WTC11 (cell line): ENCODE results near the gene ALS2. TPM values are rescaled to one million over a fixed set of nuclear protein-coding genes. Genes with fewer than 3 reads are reported as not detected.

Source experiments
- ATAC-seq: fragments of 200-7000 bp; cut with Tn5 transposase; 2 replicates; pipeline ENCODE4 v1.10.0; 2021; ENCODE audit warnings: mild to moderate bottlenecking, moderate library complexity
- Bru-seq: library from RNA; stranded (reverse); fragments of 400-500 nt; gene quantifications from one replicate; lab custom pipeline; 2021; lab: Mats Ljungman, UMichigan
- CTCF ChIA-PET: fragments of 300-600 bp; sonication (Branson Sonifier 250); formaldehyde crosslinking; loops from one replicate; lab custom pipeline; 2021; ENCODE audit warnings: antibody characterized with exemption; lab: Charles Lee
- POLR2A ChIA-PET: fragments of 350-600 bp; sonication (Branson Sonifier 250); formaldehyde crosslinking; loops from one replicate; lab custom pipeline; 2021; ENCODE audit warnings: antibody characterized with exemption; lab: Charles Lee
- DNase-seq: peaks from one replicate; pipeline ENCODE4 v3.0.0; 2021; ENCODE audit warnings: low spot score
- H3K27ac Mint-ChIP-seq: 2 replicates; pipeline ENCODE4 v1.8.0; 2021; ENCODE audit warnings: mixed read lengths
- H3K27me3 Mint-ChIP-seq: 2 replicates; pipeline ENCODE4 v1.8.0; 2021; ENCODE audit warnings: low read depth, mild to moderate bottlenecking, moderate library complexity, mixed read lengths
- H3K36me3 Mint-ChIP-seq: 2 replicates; pipeline ENCODE4 v1.8.0; 2021; ENCODE audit warnings: mixed read lengths
- H3K4me1 Mint-ChIP-seq: 2 replicates; pipeline ENCODE4 v1.8.0; 2022; ENCODE audit warnings: mixed read lengths
- H3K4me3 Mint-ChIP-seq: 2 replicates; pipeline ENCODE4 v1.8.0; 2021; ENCODE audit warnings: mild to moderate bottlenecking, moderate library complexity, mixed read lengths
- H3K9me3 Mint-ChIP-seq: 2 replicates; pipeline ENCODE4 v1.8.0; 2021; ENCODE audit warnings: mixed read lengths
- ATF1 ChIP-seq: sonication (generic); formaldehyde crosslinking; IDR thresholded peaks from 2 replicates; pipeline ENCODE4 v1.8.1; 2023; ENCODE audit warnings: mild to moderate bottlenecking, moderate library complexity, missing genetic modification reagents
- ATF6 ChIP-seq: sonication (generic); formaldehyde crosslinking; IDR thresholded peaks from 2 replicates; pipeline ENCODE4 v1.8.1; 2023; ENCODE audit warnings: mild to moderate bottlenecking, missing genetic modification reagents
- CREM ChIP-seq: sonication (generic); formaldehyde crosslinking; IDR thresholded peaks from 2 replicates; pipeline ENCODE4 v1.8.1; 2022; ENCODE audit warnings: mild to moderate bottlenecking, missing genetic modification reagents, moderate library complexity
- FOXJ3 ChIP-seq: sonication (generic); formaldehyde crosslinking; IDR thresholded peaks from 2 replicates; pipeline ENCODE4 v1.9.0; 2021; ENCODE audit warnings: missing genetic modification reagents, mild to moderate bottlenecking, borderline replicate concordance
- FOXK1 ChIP-seq: sonication (generic); formaldehyde crosslinking; IDR thresholded peaks from 2 replicates; pipeline ENCODE4 v1.8.0; 2022; ENCODE audit warnings: mild to moderate bottlenecking, moderate library complexity, missing genetic modification reagents
- FOXP1 ChIP-seq: sonication (generic); formaldehyde crosslinking; IDR thresholded peaks from 2 replicates; pipeline ENCODE4 v1.8.0; 2022; ENCODE audit warnings: missing genetic modification reagents, mild to moderate bottlenecking, moderate library complexity, borderline replicate concordance
- FOXP4 ChIP-seq: sonication (generic); formaldehyde crosslinking; IDR thresholded peaks from 2 replicates; pipeline ENCODE4 v1.8.0; 2022; ENCODE audit warnings: mild to moderate bottlenecking, missing genetic modification reagents
- IRF1 ChIP-seq: sonication (generic); formaldehyde crosslinking; IDR thresholded peaks from 2 replicates; pipeline ENCODE4 v1.8.0; 2023; ENCODE audit warnings: missing genetic modification reagents
- JAZF1 ChIP-seq: fragments of 250-450 bp; sonication (Bioruptor Pico); IDR thresholded peaks from 2 replicates; pipeline ENCODE4 v1.9.0; 2021; ENCODE audit warnings: moderate library complexity, mild to moderate bottlenecking, inconsistent platforms
- NFE2L1 ChIP-seq: sonication (generic); formaldehyde crosslinking; IDR thresholded peaks from 2 replicates; pipeline ENCODE4 v1.8.1; 2023; ENCODE audit warnings: missing genetic modification reagents
- NR1H2 ChIP-seq: sonication (generic); formaldehyde crosslinking; IDR thresholded peaks from 2 replicates; pipeline ENCODE4 v1.9.0; 2021; ENCODE audit warnings: mild to moderate bottlenecking, moderate library complexity, missing genetic modification reagents
- PRDM15 ChIP-seq: sonication (generic); formaldehyde crosslinking; IDR thresholded peaks from 2 replicates; pipeline ENCODE4 v1.8.0; 2022; ENCODE audit warnings: missing genetic modification reagents
- RELA ChIP-seq: sonication (generic); formaldehyde crosslinking; IDR thresholded peaks from 2 replicates; pipeline ENCODE4 v1.8.1; 2022; ENCODE audit warnings: missing genetic modification reagents, mild to moderate bottlenecking, borderline replicate concordance
- SMAD4 ChIP-seq: sonication (generic); formaldehyde crosslinking; IDR thresholded peaks from 2 replicates; pipeline ENCODE4 v1.8.0; 2022; ENCODE audit warnings: mild to moderate bottlenecking, missing genetic modification reagents
- SP1 ChIP-seq: sonication (generic); formaldehyde crosslinking; conservative IDR thresholded peaks from 2 replicates; pipeline ENCODE4 v1.8.1; 2022; ENCODE audit warnings: missing genetic modification reagents
- TEAD1 ChIP-seq: sonication (generic); formaldehyde crosslinking; IDR thresholded peaks from 2 replicates; pipeline ENCODE4 v1.8.0; 2022; ENCODE audit warnings: mild to moderate bottlenecking, missing genetic modification reagents
- TEAD4 ChIP-seq: sonication (generic); formaldehyde crosslinking; IDR thresholded peaks from 2 replicates; pipeline ENCODE4 v1.8.0; 2022; ENCODE audit warnings: mild to moderate bottlenecking, missing genetic modification reagents
- TP53 ChIP-seq: sonication (generic); formaldehyde crosslinking; IDR thresholded peaks from 2 replicates; pipeline ENCODE4 v1.8.1; 2023; ENCODE audit warnings: mild to moderate bottlenecking, missing genetic modification reagents
- USF2 ChIP-seq: sonication (generic); formaldehyde crosslinking; IDR thresholded peaks from 2 replicates; pipeline ENCODE4 v1.8.1; 2023; ENCODE audit warnings: mild to moderate bottlenecking, missing genetic modification reagents, moderate library complexity
- ZBTB21 ChIP-seq: sonication (generic); formaldehyde crosslinking; IDR thresholded peaks from 2 replicates; pipeline ENCODE4 v1.8.1; 2023; ENCODE audit warnings: mild to moderate bottlenecking, missing genetic modification reagents, borderline replicate concordance
- ZNF138 ChIP-seq: sonication (generic); formaldehyde crosslinking; conservative IDR thresholded peaks from 2 replicates; pipeline ENCODE4 v1.8.1; 2022; ENCODE audit warnings: mild to moderate bottlenecking, moderate library complexity, missing genetic modification reagents
- ZNF263 ChIP-seq: sonication (generic); formaldehyde crosslinking; IDR thresholded peaks from 2 replicates; pipeline ENCODE4 v1.8.1; 2022; ENCODE audit warnings: low read depth, mild to moderate bottlenecking, moderate library complexity, missing genetic modification reagents
- ZNF423 ChIP-seq: fragments of 250-450 bp; sonication (Bioruptor Pico); IDR thresholded peaks from 2 replicates; pipeline ENCODE4 v2.1.2; 2022; ENCODE audit warnings: mild to moderate bottlenecking, moderate library complexity
- long read RNA-seq, 3 experiments: library from RNA in 1 of 3; library from capped mRNA in 1 of 3; library from polyadenylated mRNA in 1 of 3; unstranded in 2 of 3; stranded (forward) in 1 of 3; transcript quantifications; one replicate each; pipeline ENCODE4 v2.0.0, GENCODE V29; 2021
- total RNA-seq: library from RNA; stranded (reverse); gene quantifications from 3 replicates; pipeline ENCODE4 v1.2.3, GENCODE V29; 2021
- TF ChIP-seq, protein P1 (sequence below): sonication (generic); formaldehyde crosslinking; IDR thresholded peaks from 2 replicates; pipeline ENCODE4 v1.8.1; 2023; ENCODE audit warnings: mild to moderate bottlenecking, missing genetic modification reagents
- TF ChIP-seq, protein P2 (sequence below): sonication (generic); formaldehyde crosslinking; IDR thresholded peaks from 2 replicates; pipeline ENCODE4 v1.8.0; 2022; ENCODE audit warnings: mild to moderate bottlenecking, missing genetic modification reagents

The ALS2 gene
- total RNA-seq: 28.1 to 33.3 TPM (median 30.5 TPM) in 3 replicates
- percentile 81 among the genes with signal in this experiment for Bru-seq, nascent RNA
- long read RNA-seq, experiment 1, full-length matches to known transcripts: 73 of 163 reads
- long read RNA-seq, experiment 1, partial matches to known transcripts: 50 of 163 reads
- long read RNA-seq, experiment 1, other reads (novel, unspliced or antisense): 40 of 163 reads
- long read RNA-seq, experiment 2, partial matches to known transcripts: 17 of 39 reads
- long read RNA-seq, experiment 2, other reads (novel, unspliced or antisense): 20 of 39 reads
- long read RNA-seq, experiment 3, partial matches to known transcripts: 3 of 10 reads
- long read RNA-seq, experiment 3, other reads (novel, unspliced or antisense): 3 of 10 reads

DNA sequence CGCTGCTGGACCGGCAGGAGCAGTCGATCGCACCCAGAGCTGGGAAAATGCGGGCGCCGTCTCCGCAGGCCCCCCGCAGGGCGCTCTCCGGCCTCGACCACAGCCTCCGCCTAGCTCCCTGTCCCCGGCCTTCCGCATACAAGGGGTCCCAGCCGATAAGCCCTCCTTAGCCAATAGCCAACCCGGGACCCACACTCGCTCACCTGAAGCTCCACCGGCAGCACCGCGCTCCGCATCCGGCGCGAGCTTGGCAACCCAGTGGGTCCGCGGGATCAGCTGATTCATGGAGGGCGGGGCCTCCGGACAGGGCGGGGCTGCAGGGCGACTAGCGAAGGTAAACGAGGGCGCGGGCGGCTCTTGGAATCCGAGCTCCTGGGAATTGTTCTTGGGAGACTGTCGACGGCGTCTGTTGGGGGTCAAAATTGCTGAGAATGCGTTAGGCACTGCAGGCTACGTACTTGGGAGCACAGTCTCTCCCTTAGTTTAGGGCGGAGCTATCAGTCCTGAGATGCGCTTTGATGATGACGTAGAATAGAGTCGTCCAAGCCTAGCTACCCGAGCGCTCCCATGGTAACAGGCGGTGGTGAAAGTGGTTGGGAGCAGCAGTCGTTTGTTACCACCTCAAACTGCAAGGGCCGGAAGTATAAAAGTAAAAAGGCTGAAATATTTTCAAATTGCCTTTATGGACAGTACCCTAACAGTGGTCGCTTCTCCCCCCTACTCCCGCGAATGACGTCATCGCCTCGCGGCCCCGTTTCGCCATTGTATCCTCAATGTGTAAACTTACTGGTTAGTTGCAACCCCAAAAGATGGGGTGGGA lies at the start of gene ALS2:
Gene ALS2, minus strand, starts transcription at position 260 of the 820 bp plus-strand sequence. CDS start 12,048 bp downstream, outside the sequence.
- ChIA-PET CTCF (interaction anchor here (0.6 to 1.5 kb wide), 11 partner anchors 9 to 484 kb away, joined by 3 to 5 read pairs (median 3); partner anchors contain the start of genes MPP4 and NOP58), POLR2A (interaction anchor here (0.6 to 1.4 kb wide), 11 partner anchors 10 to 1644 kb away, joined by 3 to 6 read pairs (median 3); no protein-coding TSS in a partner anchor)
- peak; percentile 99 for DNase-seq
- H3K9me3 Mint-ChIP-seq: no peaks in the 10 kb centered on the region
- peak within 1 kb of the TSS; percentile 98 for H3K27ac Mint-ChIP-seq
- no peaks in the 10 kb centered on the region for H3K36me3 Mint-ChIP-seq
- peaks cover 31% of the 10 kb centered on the region for H3K4me1 Mint-ChIP-seq
- peak; percentile 95 for ATAC-seq
- peak within 1 kb of the TSS; percentile 91 for H3K4me3 Mint-ChIP-seq
- no peaks in the 10 kb centered on the region for H3K27me3 Mint-ChIP-seq
- TF ChIP-seq TP53 (CRISPR knock-in tag) (0 out of 2 replicates have a peak, but pooled peaks have one; percentile 38), ATF6 (CRISPR knock-in tag) (no peak), TEAD4 (CRISPR knock-in tag) (no peak), FOXP4 (CRISPR knock-in tag) (no peak), ATF1 (CRISPR knock-in tag) (no peak), ZNF138 (CRISPR knock-in tag) (0 out of 2 replicates have a peak, but pooled peaks have one; percentile 33), JAZF1 (CRISPR knock-in tag) (no peak), PRDM15 (CRISPR knock-in tag) (no peak), ZNF423 (no peak), IRF1 (CRISPR knock-in tag) (no peak), ZNF263 (CRISPR knock-in tag) (no peak), NFE2L1 (peak; percentile 44; the same call in 1 of the 2 replicates), CREM (CRISPR knock-in tag) (peak; percentile 95), FOXJ3 (CRISPR knock-in tag) (no peak), TEAD1 (peak; percentile 14; the same call in 1 of the 2 replicates), RELA (0 out of 2 replicates have a peak, but pooled peaks have one; percentile 56), FOXK1 (CRISPR knock-in tag) (0 out of 2 replicates have a peak, but pooled peaks have one; percentile 27), NR1H2 (CRISPR knock-in tag) (no peak), ZBTB21 (CRISPR knock-in tag) (peak; percentile 77; the same call in 1 of the 2 replicates), USF2 (CRISPR knock-in tag) (peak; percentile 90), FOXP1 (peak; percentile 84; the same call in 1 of the 2 replicates), SMAD4 (CRISPR knock-in tag) (no peak), SP1 (CRISPR knock-in tag) (peak; percentile 82)
- TF ChIP-seq, protein P1, sequence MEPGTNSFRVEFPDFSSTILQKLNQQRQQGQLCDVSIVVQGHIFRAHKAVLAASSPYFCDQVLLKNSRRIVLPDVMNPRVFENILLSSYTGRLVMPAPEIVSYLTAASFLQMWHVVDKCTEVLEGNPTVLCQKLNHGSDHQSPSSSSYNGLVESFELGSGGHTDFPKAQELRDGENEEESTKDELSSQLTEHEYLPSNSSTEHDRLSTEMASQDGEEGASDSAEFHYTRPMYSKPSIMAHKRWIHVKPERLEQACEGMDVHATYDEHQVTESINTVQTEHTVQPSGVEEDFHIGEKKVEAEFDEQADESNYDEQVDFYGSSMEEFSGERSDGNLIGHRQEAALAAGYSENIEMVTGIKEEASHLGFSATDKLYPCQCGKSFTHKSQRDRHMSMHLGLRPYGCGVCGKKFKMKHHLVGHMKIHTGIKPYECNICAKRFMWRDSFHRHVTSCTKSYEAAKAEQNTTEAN (CRISPR knock-in tag): 0 out of 2 replicates have a peak, but pooled peaks have one; percentile 39
- TF ChIP-seq, protein P2, sequence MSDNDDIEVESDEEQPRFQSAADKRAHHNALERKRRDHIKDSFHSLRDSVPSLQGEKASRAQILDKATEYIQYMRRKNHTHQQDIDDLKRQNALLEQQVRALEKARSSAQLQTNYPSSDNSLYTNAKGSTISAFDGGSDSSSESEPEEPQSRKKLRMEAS (CRISPR knock-in tag): peak; percentile 45
